GM21717 (cell line): ENCODE data around the gene ADAMTS17.

Experiments
- ATAC-seq: cut with Tn5 transposase; IDR thresholded peaks from one replicate; pipeline ENCODE4 v1.9.1; 2021; ENCODE audit warnings: mild to moderate bottlenecking, moderate library complexity; ENCODE audit not compliant: unreplicated experiment

The ADAMTS17 gene

DNA sequence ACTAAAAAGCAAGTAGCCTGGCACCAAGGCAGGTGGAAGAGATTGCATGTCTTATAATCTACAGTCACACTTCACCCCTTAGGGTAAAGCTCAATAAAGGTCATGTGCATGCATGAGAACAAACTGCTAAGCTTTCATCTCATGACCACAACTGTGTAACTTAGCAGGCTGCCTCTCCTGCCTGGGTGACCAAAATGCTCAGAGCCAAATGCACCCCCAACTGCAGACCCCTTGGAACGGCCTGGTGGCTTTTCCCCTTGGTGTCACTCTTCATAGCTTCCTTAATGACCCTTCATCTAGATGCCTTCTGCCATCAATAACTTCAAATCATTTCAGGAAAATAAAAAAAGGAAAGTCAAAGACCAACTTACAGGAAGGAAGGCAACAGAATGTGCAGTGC, 88.1 kb downstream of the ADAMTS17 start:
- no peak for ATAC-seq

DNA sequence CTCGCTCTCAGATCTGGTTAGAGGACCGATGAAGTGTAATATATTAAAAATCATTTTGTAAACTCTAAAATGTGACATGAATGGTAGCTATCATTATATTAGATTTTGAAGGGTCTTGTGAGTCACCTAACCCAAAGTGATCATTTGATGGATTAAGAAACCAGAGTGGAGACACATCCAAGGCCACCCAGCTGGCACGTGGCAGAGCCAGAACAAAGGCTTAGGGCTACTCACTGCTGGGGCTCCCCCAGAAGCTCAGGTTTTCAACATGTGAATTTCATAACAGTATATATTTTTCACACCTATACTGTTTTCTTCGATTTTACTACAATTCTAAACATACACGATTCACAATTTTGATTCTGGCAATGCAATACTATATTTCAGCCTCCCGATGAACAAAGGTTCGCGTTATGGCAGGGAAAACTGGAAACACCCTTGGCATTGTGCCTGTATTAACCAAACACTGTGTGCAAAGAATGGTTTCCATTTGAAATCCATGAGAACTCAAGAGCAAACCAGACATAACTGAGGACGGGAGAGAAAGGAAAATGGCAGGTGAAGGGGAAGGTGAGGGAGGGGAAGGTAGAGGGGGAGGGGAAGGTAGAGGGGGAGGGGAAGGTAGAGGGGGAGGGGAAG, 88.9 kb downstream of the ADAMTS17 start:
- ATAC-seq: no peak

DNA sequence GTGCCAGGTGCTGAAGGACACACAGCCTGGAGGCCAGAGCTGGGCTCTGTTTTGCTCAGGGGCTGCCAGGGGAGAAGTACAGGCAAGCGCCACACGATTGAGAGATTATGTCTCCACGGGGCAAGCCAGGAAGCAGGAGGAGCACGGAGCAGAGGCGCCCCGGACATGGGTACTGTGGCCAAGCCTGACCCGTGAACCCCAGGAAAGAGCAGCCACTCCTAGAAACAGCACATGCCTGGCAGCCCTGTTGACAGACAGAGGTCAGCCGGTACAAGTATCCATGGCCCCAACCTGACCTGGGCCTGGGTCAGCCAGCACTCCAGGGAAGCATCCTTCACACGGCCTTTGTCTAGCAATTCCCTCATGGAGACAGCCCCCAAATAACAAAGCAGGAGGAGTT, 89.4 kb downstream of the ADAMTS17 start:
- no peak for ATAC-seq

DNA sequence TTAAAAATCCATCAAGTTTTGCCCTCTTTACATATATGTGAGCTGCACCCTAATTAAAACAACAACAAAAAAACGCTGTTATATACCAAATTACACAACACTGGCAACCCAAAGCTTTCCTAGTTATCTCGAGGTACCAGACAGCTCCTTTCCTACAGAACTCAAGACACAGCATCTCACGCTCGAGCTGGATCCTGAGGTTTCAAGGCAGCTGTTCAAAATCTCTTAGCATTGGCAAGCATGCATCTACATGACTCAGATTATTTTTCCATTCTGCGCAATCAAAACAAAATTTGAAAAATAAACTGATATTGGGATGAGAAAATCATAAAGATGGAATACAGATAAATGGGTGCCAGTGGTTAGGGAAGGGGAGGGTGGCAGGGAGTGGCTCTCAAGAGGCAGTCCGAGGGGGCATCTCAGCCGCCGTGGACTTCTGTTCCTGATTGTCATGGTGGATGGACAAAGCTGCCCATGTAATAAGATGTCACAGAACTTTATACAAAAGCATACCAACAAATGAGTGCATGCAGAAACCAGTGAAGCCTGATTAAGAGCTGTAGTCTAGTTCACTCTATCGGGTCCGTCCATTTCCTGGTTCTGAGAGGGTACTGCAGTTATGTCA, 91.5 kb downstream of the ADAMTS17 start:
- ATAC-seq: no peak

DNA sequence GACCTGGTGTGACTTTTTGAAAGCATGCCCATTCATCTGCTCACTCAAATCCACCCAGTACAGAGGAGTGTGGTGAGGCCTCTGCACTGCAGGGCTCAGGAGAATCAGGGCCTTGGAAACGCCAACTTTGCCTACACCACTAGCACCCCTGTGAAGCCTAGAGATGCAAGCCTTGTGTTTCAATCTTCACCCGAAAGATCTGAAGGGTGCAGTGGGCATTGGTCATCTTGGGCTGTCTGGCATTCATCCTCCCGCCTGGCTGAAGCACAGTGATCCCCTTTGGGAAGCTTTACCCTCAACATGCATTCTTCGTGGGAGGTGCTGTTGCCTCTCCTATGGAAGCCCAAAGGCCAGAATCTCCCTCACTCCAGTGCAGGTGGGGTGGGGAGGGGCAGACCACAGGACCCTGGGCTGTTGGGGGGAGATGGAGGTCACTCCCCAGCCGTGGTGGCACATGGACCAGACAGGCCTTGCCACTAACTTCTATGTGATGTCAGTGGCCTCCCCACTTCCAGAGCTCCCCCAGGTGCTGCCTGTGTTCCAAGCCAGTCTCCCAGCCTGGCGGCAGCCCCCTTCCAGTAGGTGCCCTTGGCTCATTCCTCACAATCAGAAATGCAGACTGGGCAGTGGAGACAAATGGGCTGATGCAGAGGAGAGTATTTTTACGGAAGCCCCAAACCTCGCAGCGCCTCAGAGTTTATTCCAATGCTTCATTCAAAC, 92.5 kb downstream of the ADAMTS17 start:
- ATAC-seq: no peak

DNA sequence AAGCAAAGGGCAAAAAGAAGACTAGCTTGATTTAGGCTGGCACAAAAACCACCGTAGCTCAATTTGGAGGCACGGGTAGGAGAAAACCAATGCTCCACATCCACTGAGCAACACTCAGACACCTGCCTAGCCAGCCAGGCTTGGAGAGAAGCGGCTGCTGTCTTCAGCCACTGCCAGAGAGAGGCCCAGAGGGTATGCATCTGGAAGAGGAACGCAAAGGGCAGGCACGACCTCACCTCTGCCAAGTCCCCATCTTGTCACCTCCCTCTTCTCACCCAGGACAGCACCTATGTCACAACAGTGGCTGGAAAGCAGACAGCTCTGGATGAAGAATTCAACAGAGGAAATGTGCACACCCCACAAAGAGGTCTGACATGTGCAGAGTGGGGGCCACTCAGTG, 93.5 kb downstream of the ADAMTS17 start:
- no peak for ATAC-seq

DNA sequence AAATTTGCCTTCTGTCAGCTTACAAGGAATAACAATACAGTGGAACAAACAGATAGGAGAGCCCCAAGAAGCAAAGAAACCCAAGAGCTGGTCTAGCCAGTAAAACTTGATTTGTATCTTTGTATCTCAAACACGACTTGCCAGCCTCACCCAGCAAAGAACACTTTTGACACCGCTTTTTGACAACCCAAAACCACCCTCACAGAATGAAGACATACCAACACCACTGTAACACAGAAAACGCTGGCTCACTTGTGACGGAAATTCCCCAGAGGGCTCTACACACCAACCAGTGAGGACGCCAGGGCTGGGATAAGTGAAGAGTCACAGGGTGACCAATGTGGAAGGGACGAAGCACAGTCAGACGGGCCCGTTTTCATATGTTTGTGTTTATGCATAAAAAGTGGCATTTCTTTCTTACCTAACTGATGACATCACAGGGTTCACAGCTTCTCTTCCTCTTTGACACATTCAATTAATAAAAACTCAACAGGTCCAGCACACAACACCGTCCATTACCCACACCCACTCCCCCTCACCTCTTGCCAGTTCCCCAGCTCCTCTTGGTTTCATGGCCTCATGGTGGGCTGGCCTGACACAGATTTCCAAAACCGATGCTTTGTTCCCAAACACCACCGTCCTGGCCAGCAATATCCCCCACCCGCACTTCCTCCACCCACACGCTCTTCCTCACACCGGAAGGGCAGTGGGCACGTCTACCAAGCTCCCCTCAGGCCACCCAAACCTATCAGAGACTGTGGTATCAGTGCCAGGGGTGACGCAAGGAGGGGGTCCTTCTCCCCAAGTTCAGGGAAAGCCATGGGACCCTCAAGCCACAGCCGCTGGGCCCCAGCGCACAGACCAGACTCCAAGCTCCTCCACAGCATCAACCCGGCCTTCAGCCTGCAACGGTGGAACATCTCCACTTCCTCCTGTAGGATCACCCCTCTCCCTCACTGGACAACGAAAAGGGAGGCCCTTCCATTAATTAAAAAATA, 94.2 kb downstream of the ADAMTS17 start:
- ATAC-seq: no peak

DNA sequence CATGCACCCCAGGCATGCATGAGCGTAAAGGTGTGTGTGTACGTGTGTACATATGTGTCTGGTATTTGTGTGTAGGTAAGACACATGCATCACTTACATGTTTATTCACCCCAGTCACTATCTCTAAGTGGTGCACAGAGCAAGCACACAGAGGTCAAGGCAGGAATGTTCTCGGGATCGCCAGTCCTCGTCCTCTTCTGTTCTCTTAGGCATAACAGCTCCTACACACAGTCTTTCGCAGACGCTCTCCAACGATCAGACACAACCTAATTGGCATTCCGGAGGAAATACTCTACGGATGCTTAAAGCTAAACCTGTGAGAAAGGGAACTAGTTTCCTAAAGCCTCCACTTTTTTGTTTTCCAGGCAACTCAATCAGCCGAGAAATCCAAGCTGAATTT, 95.9 kb downstream of the ADAMTS17 start:
- ATAC-seq: no peak

DNA sequence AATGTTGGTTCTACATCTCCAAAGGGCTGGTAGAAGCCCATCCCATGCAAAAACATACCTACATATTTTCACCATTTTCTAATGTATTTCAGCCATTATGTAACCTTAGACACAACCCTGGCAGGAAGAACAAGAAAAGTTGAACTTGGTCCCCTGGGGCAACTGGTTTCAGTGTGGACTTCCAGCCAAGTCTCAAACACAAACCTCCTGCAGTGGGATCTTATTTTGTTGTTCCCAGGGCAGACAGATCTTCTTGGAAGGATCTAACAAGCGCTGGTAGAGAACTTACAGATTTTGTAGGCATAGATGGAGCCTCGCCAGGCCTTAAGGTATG, 96.3 kb downstream of the ADAMTS17 start:
- ATAC-seq: no peak

DNA sequence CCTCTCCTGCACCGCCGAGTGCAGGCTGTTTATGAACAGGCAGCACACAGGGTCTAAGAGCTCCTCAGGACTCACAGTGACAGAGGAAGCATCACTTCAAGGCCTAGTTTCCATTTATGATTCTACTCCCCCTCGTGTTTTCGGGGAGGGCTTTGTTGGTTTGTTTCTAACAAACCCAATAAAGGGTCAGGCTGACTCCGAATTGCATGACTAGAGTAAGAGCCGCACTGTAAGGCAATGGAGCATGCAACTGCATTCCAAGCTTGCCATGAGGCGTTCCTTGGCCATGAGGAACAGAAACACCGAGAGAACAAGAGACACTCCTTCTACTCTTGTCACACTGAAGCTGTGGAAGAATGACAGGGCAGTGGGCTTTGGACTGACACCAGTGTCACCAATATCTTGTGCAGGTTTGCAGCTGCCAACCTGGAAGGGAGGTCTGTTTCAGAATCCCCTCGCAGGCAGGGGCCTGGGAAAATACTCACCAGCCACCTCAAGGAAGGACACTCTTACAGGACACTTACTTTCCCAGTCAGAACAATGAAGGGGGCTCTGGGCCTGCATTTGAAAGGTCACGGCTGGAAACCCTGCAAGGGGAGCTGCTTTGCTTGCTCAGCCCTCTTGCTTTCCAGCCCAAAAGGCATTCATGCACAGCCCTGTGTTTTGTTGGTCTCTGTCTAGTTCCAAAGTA, 96.8 kb downstream of the ADAMTS17 start:
- no peak for ATAC-seq

DNA sequence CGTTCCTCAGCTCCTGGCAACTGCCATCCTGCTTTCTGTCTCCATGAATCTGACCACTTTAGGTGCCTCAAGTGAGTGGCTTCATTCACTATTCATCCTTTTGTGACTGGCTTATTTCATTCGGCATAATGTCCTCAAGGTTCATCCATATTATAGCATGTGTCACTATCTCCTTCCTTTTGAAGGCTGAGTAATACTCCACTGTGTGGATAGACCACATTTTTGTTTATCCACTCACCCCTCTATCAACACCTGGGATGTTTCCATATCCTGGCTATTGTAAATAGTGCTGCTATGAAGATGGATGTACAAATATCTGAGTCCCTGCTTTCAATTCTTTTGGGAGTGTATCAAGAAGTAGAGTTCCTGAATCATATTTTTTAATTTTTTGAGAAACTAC, 98.8 kb downstream of the ADAMTS17 start:
- ATAC-seq: no peak

DNA sequence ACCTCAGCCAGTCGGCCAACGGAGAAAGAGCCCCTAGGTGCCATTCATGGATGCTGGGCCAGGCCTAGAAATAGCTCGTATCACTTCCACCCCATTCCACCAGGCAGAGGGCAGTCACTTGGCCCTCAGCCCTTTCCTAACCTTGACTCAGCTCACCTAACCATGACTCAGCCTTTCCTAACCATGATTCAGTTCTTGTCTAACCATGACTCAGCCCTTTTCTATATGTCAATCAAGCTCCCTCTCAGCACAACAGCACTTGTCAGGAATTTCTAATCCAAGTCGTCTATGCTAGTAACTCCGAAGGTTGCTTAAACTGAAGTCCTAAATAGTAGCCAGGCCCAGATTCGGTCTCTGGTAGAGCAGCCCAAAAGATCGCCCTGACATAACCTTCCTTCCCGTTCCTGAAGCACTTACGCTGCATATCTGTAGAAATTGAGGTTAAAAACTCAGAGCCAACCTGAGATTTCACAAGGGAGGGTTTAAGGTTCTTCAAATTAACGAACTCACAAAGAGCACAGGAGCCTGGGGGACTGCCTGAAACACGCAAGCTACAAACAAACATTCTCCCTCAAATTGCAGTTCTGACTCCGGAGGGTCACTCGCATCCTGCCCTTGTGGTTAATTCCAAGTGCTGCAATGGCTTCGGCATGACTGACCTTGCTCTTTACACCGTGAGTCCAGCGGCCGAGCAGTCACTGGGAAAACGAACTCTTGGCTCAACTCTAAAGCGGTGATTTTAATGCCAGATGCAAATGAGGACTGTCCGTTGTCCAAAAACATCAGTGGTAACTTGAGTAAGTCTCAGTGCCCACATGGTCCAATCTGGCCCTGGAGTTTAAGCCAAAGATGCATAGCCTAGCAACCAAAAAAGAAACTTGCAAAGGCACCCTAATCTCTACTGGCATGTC, 99.9 kb downstream of the ADAMTS17 start:
- ATAC-seq: no peak

DNA sequence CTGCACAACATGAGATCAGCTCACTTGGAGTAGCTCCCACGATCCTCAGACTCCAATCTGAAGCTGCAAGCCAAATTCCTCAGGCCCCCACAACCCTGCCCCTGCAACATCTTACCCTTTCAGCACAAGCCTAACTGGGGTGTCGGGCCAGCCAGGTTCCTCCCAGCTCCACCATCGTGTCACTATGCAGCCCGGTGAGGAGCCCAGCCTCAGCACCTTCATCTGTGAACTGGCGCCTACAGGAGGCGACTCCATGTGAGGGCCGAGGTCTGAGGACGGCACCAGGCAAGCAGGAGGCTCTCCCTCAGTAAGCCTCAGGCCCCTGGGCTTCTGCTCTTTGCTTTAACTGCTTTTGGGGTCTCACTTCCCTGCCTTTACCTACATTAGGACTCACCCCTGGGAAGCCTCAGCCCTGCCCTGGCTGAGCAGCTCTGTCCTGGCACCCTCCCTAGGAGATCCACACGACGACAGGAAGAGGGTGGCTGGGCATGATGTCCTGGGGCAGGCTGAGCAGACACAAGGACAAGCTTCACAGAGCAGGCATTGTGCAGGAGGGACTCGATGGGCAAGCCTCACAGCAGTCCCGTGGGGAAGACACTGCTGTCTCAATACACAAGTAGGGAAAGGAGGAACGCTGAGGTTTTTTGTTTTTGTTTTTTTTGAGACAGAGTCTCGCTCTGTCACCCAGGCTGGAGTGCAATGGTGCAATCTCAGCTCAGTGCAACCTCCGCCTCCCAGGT, 104.6 kb downstream of the ADAMTS17 start:
- ATAC-seq: no peak

DNA sequence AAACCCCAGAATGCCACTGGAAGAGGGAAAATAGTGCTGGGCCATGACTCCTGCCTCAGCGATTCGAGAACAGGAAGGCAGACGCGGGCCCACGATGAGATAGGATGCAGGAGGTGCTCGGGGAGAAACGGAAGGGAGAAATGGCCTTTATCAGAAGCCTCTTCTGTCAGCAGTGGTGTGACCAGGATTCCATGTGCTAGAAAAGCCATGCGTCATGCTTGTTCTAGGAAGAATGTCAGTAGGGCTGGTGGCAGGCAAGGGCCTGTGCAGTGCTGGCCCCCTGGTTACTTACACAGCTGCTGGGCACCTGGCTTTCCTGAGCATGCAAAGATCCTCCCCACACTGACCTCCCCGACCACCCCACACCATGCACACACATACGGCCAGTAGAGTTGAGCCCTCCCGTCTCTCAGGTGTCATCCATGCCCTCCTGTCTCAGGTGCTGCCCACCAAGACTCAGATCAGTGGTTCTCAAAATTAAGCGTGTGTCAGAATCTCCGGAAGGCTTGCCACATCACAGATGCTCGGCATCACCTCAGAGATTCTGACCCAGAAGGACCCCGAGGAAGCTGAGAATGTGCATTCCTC, 106.7 kb downstream of the ADAMTS17 start:
- ATAC-seq: no peak

DNA sequence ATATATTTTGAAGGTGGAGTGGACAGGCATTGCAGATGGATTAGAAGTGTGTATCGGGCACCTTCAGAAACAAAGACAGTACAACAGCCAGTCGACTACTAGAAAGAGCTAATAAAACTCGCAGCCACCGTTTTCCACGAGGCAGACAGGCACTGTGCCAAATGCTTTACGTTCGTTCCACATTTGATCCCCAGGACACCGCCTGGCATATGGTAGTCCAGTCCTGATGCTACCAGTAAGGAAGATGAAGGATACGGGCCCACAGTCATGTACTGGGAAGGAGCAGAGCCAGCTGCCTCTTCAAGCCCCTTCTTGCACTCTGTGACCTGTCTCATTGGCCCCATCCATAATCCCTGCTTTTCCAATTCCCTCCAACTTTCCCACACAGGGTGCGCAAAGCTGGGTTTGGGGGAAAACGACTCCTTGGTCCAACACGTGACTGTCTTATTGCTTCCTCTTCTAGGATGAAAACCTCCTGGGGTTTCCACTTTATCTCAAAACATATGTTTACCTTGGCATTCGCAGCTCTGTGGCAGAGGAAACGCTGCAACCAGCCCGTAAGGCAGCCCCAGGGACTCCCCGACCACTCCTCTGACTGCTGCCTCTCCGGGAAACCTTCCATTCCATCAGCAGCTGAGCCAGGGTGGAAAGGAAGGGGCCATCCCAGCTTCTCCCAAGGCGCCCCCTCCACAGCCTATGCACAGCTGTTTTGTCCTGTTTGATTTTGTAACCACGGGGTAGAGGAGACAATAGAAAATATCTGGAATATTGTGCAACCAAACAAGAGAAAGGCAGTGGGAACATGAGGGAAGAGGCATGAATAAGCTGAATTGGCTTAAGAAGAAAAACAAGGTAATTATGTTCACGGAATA, 107.4 kb downstream of the ADAMTS17 start:
- no peak for ATAC-seq

DNA sequence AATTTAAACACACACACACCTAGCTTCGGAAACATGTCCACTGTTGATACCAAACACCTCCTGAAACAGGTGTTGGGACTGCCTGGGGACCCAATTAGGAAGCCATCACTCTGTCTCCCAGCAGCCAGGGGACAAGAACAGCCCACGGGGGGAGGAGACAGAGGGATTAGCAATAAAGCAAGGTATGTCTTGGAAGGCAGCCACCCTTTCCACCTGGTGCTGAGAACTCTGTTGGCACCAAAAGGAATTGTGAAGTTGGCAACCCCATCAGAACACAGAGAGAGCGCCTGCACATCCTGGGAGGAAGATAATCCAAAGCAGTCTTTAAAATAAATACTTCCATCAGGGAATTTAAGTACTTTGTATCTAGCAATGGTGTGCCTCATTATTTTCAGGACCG, 111.0 kb downstream of the ADAMTS17 start:
- ATAC-seq: no peak
